HG03460 (cell line): ENCODE results near the gene CDK2.
A peak's percentile ranks its signal among the peaks of the same experiment; 100 is the strongest.

ENCODE experiments used
- ATAC-seq: cut with Tn5 transposase; IDR thresholded peaks from one replicate; pipeline ENCODE4 v1.9.1; 2021; ENCODE audit not compliant: unreplicated experiment

Gene CDK2

GRCh38 chr12:55937981-55938380 lies 28.6 kb upstream of the CDK2 start:
- no peak for ATAC-seq

- no peak for ATAC-seq
Measured at GRCh38 chr12:55938826-55939501, 27.7 kb upstream of the CDK2 start.

GRCh38 chr12:55940065-55940732 lies 26.4 kb upstream of the CDK2 start:
- ATAC-seq = peak; percentile 97

- ATAC-seq = no peak
Measured at GRCh38 chr12:55942055-55942454, 24.6 kb upstream of the CDK2 start.

- no peak for ATAC-seq
Measured at GRCh38 chr12:55942577-55943136, 24.0 kb upstream of the CDK2 start.

GRCh38 chr12:55946553-55946952 lies 20.1 kb upstream of the CDK2 start:
- no peak for ATAC-seq

GRCh38 chr12:55955344-55955743 lies 11.3 kb upstream of the CDK2 start:
- ATAC-seq = no peak

GRCh38 chr12:55955800-55956508 lies 10.7 kb upstream of the CDK2 start:
- ATAC-seq = no peak

GRCh38 chr12:55957106-55957859 lies 9.3 kb upstream of the CDK2 start:
- no peak for ATAC-seq

- ATAC-seq = no peak
Measured at GRCh38 chr12:55963760-55964159, 2.9 kb upstream of the CDK2 start.

GRCh38 chr12:55965240-55965639 lies 1.4 kb upstream of the CDK2 start:
- no peak for ATAC-seq

- ATAC-seq = no peak
Measured at GRCh38 chr12:55965941-55966407, 656 bp upstream of the CDK2 start, which contains the start of gene PMEL. TSS of gene PMEL (minus strand) at chr12:55966042. CDS start at chr12:55966011, 31 bp downstream.

GRCh38 chr12:55969356-55969755 lies 2.7 kb downstream of the CDK2 start:
- ATAC-seq = no peak

GRCh38 chr12:55970775-55971174 lies 4.1 kb downstream of the CDK2 start:
- ATAC-seq = no peak

GRCh38 chr12:55972042-55972441 lies 5.4 kb downstream of the CDK2 start:
- no peak for ATAC-seq

GRCh38 chr12:55972456-55972855 lies 5.8 kb downstream of the CDK2 start:
- no peak for ATAC-seq

GRCh38 chr12:55972911-55973598 lies 6.4 kb downstream of the CDK2 start:
- ATAC-seq = no peak

- peak; percentile 92 for ATAC-seq
Measured at GRCh38 chr12:55973599-55974307, 7.1 kb downstream of the CDK2 start, which contains the start of gene RAB5B. TSS of gene RAB5B (plus strand) at chr12:55974078. CDS start at chr12:55986961, 12,883 bp downstream.

GRCh38 chr12:55974308-55974730 lies 7.7 kb downstream of the CDK2 start:
- peak; percentile 19 for ATAC-seq
